CD4-positive, alpha-beta T cell (primary cell): ENCODE measurements around the gene DHODH. TPM values are rescaled to one million over a fixed set of nuclear protein-coding genes. Genes with fewer than 3 reads are reported as not detected.

Experiments
- ATAC-seq: fragments of 200-7000 bp; cut with Tn5 transposase; one replicate; pipeline ENCODE4 v1.10.0; 2022; ENCODE audit warnings: mild to moderate bottlenecking; ENCODE audit not compliant: poor library complexity
- CTCF ChIA-PET: fragments of 350-600 bp; sonication (Branson Sonifier 250); formaldehyde crosslinking; loops from one replicate; lab custom pipeline; 2021; ENCODE audit warnings: antibody characterized with exemption, inconsistent platforms; lab: Charles Lee
- POLR2A ChIA-PET: fragments of 350-600 bp; sonication (Branson Sonifier 250); formaldehyde crosslinking; loops from one replicate; lab custom pipeline; 2021; ENCODE audit warnings: antibody characterized with exemption, inconsistent platforms; lab: Charles Lee
- DNase-seq, 14 experiments: peaks; one replicate each; pipeline ENCODE4 v3.0.0-alpha.2; 2013 to 2020; ENCODE audit warnings: mixed read lengths in 2 of 14
- H3K27ac ChIP-seq, 2 donors: one replicate each; pipeline versions ENCODE4 v1.5.1 to v1.7.0; 2013; ENCODE audit warnings: low read length in 2 of 2, low read depth in 1 of 2, mild to moderate bottlenecking in 1 of 2
- H3K27me3 ChIP-seq, 2 experiments: 1 replicate in 1 of 2; 2 replicates in 1 of 2; pipeline versions ENCODE4 v1.6.1 to v1.7.0; 2013; ENCODE audit warnings: low read length in 2 of 2, control low read depth in 1 of 2, mild to moderate bottlenecking in 1 of 2, moderate library complexity in 1 of 2; ENCODE audit not compliant: insufficient read depth in 2 of 2, control insufficient read depth in 1 of 2
- H3K36me3 ChIP-seq: one replicate; pipeline ENCODE4 v1.6.1; 2013; ENCODE audit warnings: low read length, control low read depth; ENCODE audit not compliant: insufficient read depth
- H3K4me1 ChIP-seq: one replicate; pipeline ENCODE4 v1.6.1; 2013; ENCODE audit warnings: low read length, control low read depth; ENCODE audit not compliant: insufficient read depth
- H3K4me3 ChIP-seq: one replicate; pipeline ENCODE4 v1.5.1; 2013; ENCODE audit warnings: mild to moderate bottlenecking, low read length, moderate library complexity
- H3K9me3 ChIP-seq, 2 experiments: 1 replicate in 1 of 2; 2 replicates in 1 of 2; pipeline versions ENCODE4 v1.6.1 to v1.7.0; 2013; ENCODE audit warnings: low read length in 2 of 2, mild to moderate bottlenecking in 2 of 2, control low read depth in 1 of 2, moderate library complexity in 1 of 2; ENCODE audit not compliant: control insufficient read depth in 1 of 2, insufficient read depth in 1 of 2
- H3K27ac Mint-ChIP-seq: one replicate; pipeline ENCODE4 v1.8.0; 2020; ENCODE audit warnings: mixed read lengths
- H3K27me3 Mint-ChIP-seq: one replicate; pipeline ENCODE4 v1.8.0; 2021; ENCODE audit warnings: mixed read lengths
- H3K36me3 Mint-ChIP-seq: one replicate; pipeline ENCODE4 v1.8.0; 2021; ENCODE audit warnings: low read depth, mixed read lengths
- H3K4me1 Mint-ChIP-seq: one replicate; pipeline ENCODE4 v1.8.0; 2021; ENCODE audit warnings: low read depth, mixed read lengths
- H3K4me3 Mint-ChIP-seq: one replicate; pipeline ENCODE4 v1.8.0; 2020; ENCODE audit warnings: mild to moderate bottlenecking, mixed read lengths
- H3K9me3 Mint-ChIP-seq: one replicate; pipeline ENCODE4 v1.8.0; 2020; ENCODE audit warnings: mixed read lengths
- intact Hi-C, 2 experiments: fragments of 100-400 bp; cut with DNase I in 1 of 2; cut with micrococcal nuclease in 1 of 2; formaldehyde crosslinking; loops; one replicate each; pipeline versions ENCODE4 v1.15.1 to v1.9.0; 2023 to 2025; cut with DNase I, micrococcal nuclease
- total RNA-seq, 174 experiments: library from RNA in 2 of 174; stranded (reverse) in 2 of 174; gene quantifications; one replicate each; pipeline ENCODE4 v1.2.3 and lab custom pipeline; 2021 to 2026
- TF ChIP-seq, protein P1 (sequence below): fragments of 200-600 bp; IDR thresholded peaks from one replicate; pipeline ENCODE4 v1.8.0; 2022; ENCODE audit warnings: antibody characterized with exemption, mild to moderate bottlenecking

DHODH gene
- total RNA-seq, 2 experiments from 2014 or later: 2.5 to 2.7 TPM

- Mint-ChIP-seq H3K9me3 (no peaks in the 10 kb centered on the region), H3K36me3 (peaks cover 55% of the 10 kb centered on the region), H3K27ac (no peak overlapping the region), H3K27me3 (no peaks in the 10 kb centered on the region), H3K4me3 (no peak overlapping the region), H3K4me1 (no peaks in the 10 kb centered on the region)
- Histone ChIP-seq H3K9me3 (no peaks in the 10 kb centered on the region), H3K36me3 (peaks cover 41% of the 10 kb centered on the region), H3K4me1 (no peaks in the 10 kb centered on the region), H3K4me3 (no peak overlapping the region), H3K27ac (no peak overlapping the region), H3K27me3 (no peaks in the 10 kb centered on the region)
- POLR2A ChIA-PET: no interaction called here
- DNase-seq (no peak), ATAC-seq (no peak)
- TF ChIP-seq, protein P1, sequence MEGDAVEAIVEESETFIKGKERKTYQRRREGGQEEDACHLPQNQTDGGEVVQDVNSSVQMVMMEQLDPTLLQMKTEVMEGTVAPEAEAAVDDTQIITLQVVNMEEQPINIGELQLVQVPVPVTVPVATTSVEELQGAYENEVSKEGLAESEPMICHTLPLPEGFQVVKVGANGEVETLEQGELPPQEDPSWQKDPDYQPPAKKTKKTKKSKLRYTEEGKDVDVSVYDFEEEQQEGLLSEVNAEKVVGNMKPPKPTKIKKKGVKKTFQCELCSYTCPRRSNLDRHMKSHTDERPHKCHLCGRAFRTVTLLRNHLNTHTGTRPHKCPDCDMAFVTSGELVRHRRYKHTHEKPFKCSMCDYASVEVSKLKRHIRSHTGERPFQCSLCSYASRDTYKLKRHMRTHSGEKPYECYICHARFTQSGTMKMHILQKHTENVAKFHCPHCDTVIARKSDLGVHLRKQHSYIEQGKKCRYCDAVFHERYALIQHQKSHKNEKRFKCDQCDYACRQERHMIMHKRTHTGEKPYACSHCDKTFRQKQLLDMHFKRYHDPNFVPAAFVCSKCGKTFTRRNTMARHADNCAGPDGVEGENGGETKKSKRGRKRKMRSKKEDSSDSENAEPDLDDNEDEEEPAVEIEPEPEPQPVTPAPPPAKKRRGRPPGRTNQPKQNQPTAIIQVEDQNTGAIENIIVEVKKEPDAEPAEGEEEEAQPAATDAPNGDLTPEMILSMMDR: no peak
- intact Hi-C loops: no loop called here
- CTCF ChIA-PET: no interaction called here
These were observed 17.0 kb downstream of the DHODH start for GRCh38 chr16:72025404-72026114.

DNA sequence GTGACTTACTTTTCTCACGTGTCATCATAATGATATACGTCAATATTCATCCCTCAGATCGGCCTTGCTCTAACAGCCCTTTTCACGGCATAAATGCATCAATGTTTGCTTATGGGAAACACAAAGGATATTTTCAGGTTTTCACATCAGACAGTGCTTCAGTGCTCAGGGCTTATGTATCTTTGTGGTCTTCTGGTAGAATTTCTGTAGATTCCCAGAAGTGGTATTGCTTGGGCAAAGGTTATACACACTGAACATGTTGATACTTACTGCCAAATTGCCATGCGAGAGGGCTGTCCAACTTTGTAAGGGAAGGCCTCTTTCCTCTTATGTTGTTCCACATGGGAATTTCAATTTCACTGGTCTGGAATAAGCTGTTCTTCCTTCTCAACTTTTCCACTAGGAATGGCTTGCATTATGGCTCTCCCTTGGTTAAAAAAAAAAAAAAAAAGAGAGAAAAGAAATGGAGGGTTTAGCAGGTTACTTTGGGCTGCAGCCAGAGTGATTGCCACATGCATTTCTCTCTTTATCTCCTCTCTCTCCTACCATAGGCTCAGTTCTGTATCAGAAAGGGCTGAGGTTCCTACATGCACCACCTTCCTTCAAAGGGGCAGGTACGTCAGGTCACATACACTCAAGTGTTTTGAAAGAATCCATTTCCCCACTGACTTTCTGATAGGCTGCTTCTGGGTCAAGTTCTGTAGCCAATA, 19.3 kb downstream of the DHODH start:
- ChIA-PET CTCF (no interaction called here), POLR2A (no interaction called here)
- Histone ChIP-seq H3K27me3 (no peaks in the 10 kb centered on the region), H3K27ac (no peak overlapping the region), H3K4me3 (no peak overlapping the region), H3K36me3 (peaks cover 28% of the 10 kb centered on the region), H3K9me3 (no peaks in the 10 kb centered on the region), H3K4me1 (no peaks in the 10 kb centered on the region)
- Mint-ChIP-seq H3K4me1 (no peaks in the 10 kb centered on the region), H3K27me3 (no peaks in the 10 kb centered on the region), H3K27ac (no peak overlapping the region), H3K4me3 (no peak overlapping the region), H3K9me3 (no peaks in the 10 kb centered on the region), H3K36me3 (peaks cover 47% of the 10 kb centered on the region)
- ATAC-seq (no peak), DNase-seq (no peak)
- intact Hi-C loops: no loop called here
- TF ChIP-seq, protein P1: no peak

DNA sequence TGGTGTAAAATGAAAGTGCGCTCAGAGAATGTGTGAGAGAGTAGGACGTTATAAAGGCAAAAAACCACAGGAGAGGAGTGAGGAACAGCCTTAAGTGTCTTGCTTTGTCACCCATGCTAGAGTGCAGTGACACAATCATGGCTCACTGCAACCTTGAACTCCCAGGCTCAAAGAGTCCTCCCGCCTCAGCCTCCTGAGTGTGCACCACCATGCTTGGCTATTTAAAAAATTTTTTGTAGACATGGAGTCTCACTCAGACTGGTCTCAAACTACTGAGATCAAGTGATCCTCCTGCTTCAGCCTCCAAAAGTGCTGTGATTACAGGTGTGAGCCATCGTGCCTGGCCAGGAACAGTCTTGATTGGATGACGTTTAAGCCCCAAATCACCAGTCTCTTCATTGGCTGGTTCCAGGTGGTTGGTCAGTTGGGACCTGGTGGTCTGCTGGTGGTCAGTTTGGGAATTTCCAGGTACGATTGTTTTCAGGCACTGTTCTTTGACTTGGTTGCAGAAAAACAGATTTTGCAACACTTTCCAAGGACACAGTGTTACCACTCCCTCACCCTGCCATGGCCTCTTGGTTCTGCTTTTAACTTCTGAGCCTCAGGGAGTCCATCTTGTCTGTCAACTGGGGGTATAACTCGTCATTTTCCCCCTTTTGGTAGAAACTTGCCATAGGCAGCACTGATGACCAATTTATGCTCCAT, 21.2 kb downstream of the DHODH start:
- Mint-ChIP-seq H3K27me3 (no peaks in the 10 kb centered on the region), H3K4me3 (no peak overlapping the region), H3K4me1 (no peaks in the 10 kb centered on the region), H3K36me3 (peaks cover 33% of the 10 kb centered on the region), H3K27ac (no peak overlapping the region), H3K9me3 (no peaks in the 10 kb centered on the region)
- intact Hi-C loops: no loop called here
- no peak overlapping the region for H3K4me3 ChIP-seq
- no peaks in the 10 kb centered on the region for H3K9me3 ChIP-seq
- ATAC-seq: no peak
- H3K4me1 ChIP-seq: no peaks in the 10 kb centered on the region
- H3K27me3 ChIP-seq: no peaks in the 10 kb centered on the region
- peaks cover 11% of the 10 kb centered on the region for H3K36me3 ChIP-seq
- TF ChIP-seq, protein P1: no peak
- no peak for DNase-seq
- POLR2A ChIA-PET: no interaction called here
- CTCF ChIA-PET: no interaction called here
- H3K27ac ChIP-seq: no peak overlapping the region
